Thyroid gland (tissue), 4 donors: ENCODE measurements around the gene RERG. TPM values are rescaled to one million over a fixed set of nuclear protein-coding genes. Genes with fewer than 3 reads are reported as not detected.
A peak's percentile ranks its signal among the peaks of the same experiment; 100 is the strongest.

Source experiments
- DNase-seq, 2 donors: peaks; one replicate each; pipeline ENCODE4 v3.0.0-alpha.2; 2019
- H3K27ac ChIP-seq, 3 donors: fragments of 200-600 bp; sonication (generic); 1 replicate in 2 of 3; 2 replicates in 1 of 3; pipeline ENCODE4 v1.5.1; 2016 to 2019; ENCODE audit warnings: mild to moderate bottlenecking in 1 of 3, moderate library complexity in 1 of 3
- H3K27me3 ChIP-seq: fragments of 200-600 bp; sonication (generic); one replicate; pipeline ENCODE4 v1.5.1; 2019
- H3K36me3 ChIP-seq, 2 donors: fragments of 200-600 bp; sonication (generic); one replicate each; pipeline ENCODE4 v1.5.1; 2016 to 2019
- H3K4me1 ChIP-seq, 2 donors: fragments of 200-600 bp; sonication (generic); one replicate each; pipeline ENCODE4 v1.5.1; 2017 to 2019
- H3K4me3 ChIP-seq, 3 donors: fragments of 200-600 bp; sonication (generic); replicated peaks in 1 of 3; 1 replicate in 2 of 3; 2 replicates in 1 of 3; pipeline ENCODE4 v1.5.1; 2016; ENCODE audit warnings: mild to moderate bottlenecking in 1 of 3
- H3K9me3 ChIP-seq: fragments of 200-600 bp; sonication (generic); one replicate; pipeline ENCODE4 v1.5.1; 2017
- POLR2A ChIP-seq, 2 donors: fragments of 450-650 bp; IDR thresholded peaks; one replicate each; pipeline ENCODE4 v1.6.1; 2017; ENCODE audit warnings: antibody characterized with exemption in 2 of 2, mild to moderate bottlenecking in 2 of 2, moderate library complexity in 1 of 2
- WGBS, 2 donors: methylation state at CpG; one replicate each; pipeline ENCODE4 v1.1.5; 2017; 5-methylcytosine and 5-hydroxymethylcytosine counted together
- intact Hi-C: fragments of 100-400 bp; cut with DNase I; formaldehyde crosslinking; loops from one replicate; pipeline ENCODE4 v1.15.1; 2023
- total RNA-seq, 4 donors: library from RNA; depleted of rRNA; stranded (reverse); fragments of >200 nt; gene quantifications; one replicate each; pipeline ENCODE4 v1.2.3, GENCODE V29; 2016
- TF ChIP-seq, protein P1 (sequence below), 6 experiments: fragments of 200-600 bp in 3 of 6; fragments of 450-650 bp in 3 of 6; sonication (generic) in 3 of 6; IDR thresholded peaks; one replicate each; pipeline ENCODE4 v1.5.1; 2016 to 2019; ENCODE audit warnings: antibody characterized with exemption in 6 of 6, mild to moderate bottlenecking in 2 of 6, inconsistent platforms in 1 of 6, moderate library complexity in 1 of 6

RERG gene
- total RNA-seq, 4 donors from 2014 or later: 2.7 to 13.2 (median 4.9) TPM

DNA sequence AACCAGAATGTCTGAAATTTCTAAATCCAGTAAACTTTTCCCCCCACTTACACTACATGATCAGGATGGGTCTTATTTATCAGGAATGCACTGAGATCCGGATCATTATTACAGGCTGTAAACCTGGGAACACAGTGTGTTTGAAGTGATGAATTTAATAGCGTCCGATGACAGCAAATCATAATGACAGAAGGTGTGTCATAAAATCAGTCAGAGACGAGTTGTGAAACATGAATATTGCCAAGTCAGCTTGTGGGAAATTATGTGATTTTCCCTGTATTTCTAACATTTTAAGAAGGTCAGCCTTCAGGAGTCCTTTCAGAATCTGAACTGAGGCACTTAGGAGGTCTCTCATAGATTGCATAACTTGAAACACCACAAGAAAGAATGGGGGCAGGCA is 36.7 kb downstream of the RERG start:
- H3K9me3 ChIP-seq: no peaks in the 10 kb centered on the region
- no peak overlapping the region for H3K27ac ChIP-seq
- DNase-seq: no peak
- intact Hi-C loops: no loop called here
- no peaks in the 10 kb centered on the region for H3K27me3 ChIP-seq
- WGBS, 2 donors: 83 to 88% methylated on average over 4 of the region's 4 CpGs
- TF ChIP-seq POLR2A (IDR thresholded peaks at IDR 0.05): no peak
- TF ChIP-seq, protein P1, sequence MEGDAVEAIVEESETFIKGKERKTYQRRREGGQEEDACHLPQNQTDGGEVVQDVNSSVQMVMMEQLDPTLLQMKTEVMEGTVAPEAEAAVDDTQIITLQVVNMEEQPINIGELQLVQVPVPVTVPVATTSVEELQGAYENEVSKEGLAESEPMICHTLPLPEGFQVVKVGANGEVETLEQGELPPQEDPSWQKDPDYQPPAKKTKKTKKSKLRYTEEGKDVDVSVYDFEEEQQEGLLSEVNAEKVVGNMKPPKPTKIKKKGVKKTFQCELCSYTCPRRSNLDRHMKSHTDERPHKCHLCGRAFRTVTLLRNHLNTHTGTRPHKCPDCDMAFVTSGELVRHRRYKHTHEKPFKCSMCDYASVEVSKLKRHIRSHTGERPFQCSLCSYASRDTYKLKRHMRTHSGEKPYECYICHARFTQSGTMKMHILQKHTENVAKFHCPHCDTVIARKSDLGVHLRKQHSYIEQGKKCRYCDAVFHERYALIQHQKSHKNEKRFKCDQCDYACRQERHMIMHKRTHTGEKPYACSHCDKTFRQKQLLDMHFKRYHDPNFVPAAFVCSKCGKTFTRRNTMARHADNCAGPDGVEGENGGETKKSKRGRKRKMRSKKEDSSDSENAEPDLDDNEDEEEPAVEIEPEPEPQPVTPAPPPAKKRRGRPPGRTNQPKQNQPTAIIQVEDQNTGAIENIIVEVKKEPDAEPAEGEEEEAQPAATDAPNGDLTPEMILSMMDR (IDR thresholded peaks at IDR 0.05): no peak
- H3K4me3 ChIP-seq: no peak overlapping the region
- H3K4me1 ChIP-seq: peaks cover 0 to 8% of the 10 kb centered on the region in 2 donors
- no peaks in the 10 kb centered on the region for H3K36me3 ChIP-seq

DNA sequence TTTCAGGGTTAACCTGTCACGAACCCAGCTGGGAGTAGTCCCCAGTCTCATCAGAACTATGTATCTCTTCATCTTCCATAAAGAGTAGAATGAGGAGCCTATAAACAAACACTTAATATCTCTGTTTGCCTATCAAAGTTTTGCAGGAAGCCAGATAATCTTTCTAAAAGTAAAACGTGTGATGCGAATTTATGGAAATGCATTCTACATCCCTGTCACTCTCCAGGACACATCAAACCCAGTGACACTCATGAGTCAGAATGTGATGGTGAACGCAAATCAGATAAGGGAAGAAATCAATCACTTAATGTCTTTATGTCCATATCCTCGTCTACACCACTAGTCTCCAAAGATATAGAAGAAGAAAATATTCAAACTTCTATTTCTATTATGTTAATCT is 37.4 kb downstream of the RERG start:
- Histone ChIP-seq H3K4me1 (peaks cover 0 to 8% of the 10 kb centered on the region in 2 donors), H3K27ac (no peak overlapping the region), H3K4me3 (no peak overlapping the region), H3K27me3 (no peaks in the 10 kb centered on the region), H3K9me3 (no peaks in the 10 kb centered on the region), H3K36me3 (no peaks in the 10 kb centered on the region)
- 81 to 85% methylated on average over 5 of the region's 5 CpGs for WGBS, 2 donors
- DNase-seq: no peak
- intact Hi-C loops: no loop called here
- TF ChIP-seq POLR2A (IDR thresholded peaks at IDR 0.05): no peak
- TF ChIP-seq, protein P1 (IDR thresholded peaks at IDR 0.05): no peak

DNA sequence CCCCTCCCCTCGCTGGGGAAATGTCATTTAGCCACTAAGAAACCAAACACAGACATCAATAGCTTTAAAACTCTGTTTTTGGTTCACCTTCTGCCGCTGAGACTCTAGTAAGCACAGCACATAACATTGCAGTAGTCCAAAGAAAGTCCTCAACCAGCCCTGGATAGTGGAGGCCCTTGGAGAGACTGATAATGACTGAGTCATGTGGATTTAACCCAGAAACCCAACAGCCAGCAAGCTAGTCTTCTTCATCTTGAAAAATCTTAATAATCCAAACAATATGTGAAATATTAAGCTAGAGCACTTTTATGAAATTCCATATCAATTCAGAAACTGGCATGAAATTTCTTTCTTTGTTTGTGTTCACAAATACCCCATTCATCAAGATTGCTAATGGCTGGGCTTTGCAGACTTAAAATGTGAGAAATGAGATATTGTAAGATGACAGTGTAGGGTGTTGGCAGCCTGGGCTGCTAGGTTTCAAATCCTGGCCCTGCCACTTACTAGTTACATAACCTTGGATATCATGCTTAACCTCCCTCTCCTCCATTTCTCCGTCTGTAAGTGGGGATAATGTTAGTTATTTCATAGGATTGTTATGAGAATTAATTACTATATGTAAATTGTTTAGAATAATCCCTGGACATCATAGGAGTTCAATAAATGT is 40.1 kb downstream of the RERG start:
- no peak for TF ChIP-seq POLR2A (IDR thresholded peaks at IDR 0.05)
- TF ChIP-seq, protein P1 (IDR thresholded peaks at IDR 0.05): no peak

DNA sequence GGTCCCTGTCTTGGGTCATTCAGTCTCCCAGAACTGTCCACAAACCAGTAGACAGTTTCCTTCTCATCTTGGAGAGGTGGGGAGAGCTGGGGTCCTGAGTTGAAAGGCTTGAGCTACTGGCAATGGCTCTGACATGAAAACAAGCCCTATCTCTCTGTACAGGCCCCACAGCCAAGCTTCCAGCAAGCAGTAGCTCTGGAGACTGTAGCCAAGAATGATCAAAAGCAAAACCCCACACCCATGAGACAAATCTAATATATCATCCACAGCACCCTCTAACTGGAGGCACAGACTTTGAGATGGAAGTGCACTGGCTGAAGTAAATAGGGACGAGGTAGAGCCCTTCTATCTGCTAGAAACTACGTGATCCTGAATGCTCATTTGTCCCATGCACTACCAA is 40.9 kb downstream of the RERG start:
- WGBS, 2 donors: 65 to 88% methylated on average over 2 of the region's 2 CpGs
- DNase-seq: no peak
- H3K4me1 ChIP-seq: peaks cover 0 to 3% of the 10 kb centered on the region in 2 donors
- H3K36me3 ChIP-seq: no peaks in the 10 kb centered on the region
- H3K9me3 ChIP-seq: no peaks in the 10 kb centered on the region
- TF ChIP-seq, protein P1 (IDR thresholded peaks at IDR 0.05): no peak
- TF ChIP-seq POLR2A (IDR thresholded peaks at IDR 0.05): no peak
- H3K27ac ChIP-seq: peak overlapping the region in 1 of 3 donors; percentile 17
- no peak overlapping the region for H3K4me3 ChIP-seq
- intact Hi-C loops: no loop called here
- H3K27me3 ChIP-seq: no peaks in the 10 kb centered on the region

More for the DNA sequence above, 40.1 kb downstream of the RERG start:
- intact Hi-C loops: no loop called here
- no peaks in the 10 kb centered on the region for H3K9me3 ChIP-seq
- H3K4me3 ChIP-seq: no peak overlapping the region
- H3K27ac ChIP-seq: peak overlapping the region in 1 of 3 donors; percentile 17
- DNase-seq: no peak
- no peaks in the 10 kb centered on the region for H3K36me3 ChIP-seq
- H3K27me3 ChIP-seq: no peaks in the 10 kb centered on the region
- WGBS, 2 donors: 52 to 69% methylated on average over 3 of the region's 3 CpGs
- peaks cover 0 to 3% of the 10 kb centered on the region in 2 donors for H3K4me1 ChIP-seq

DNA sequence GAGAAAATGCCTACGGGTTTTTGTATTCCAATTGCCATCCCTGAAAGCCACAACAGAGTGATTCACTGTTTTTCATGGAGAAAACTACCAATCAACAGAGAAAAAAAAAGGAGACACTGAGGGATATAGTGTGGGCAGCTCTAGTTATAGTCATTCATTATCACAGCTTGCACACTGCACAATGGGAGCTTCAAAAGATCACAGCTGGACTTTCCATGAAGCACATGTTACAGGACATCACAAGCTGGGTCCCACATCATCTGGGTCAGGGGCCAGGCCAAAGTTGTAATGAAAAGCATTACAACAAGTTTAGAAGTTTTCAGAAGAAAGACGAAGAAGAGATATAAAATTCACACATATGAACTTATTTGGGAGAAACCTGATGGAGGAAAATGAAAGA is 41.5 kb downstream of the RERG start:
- Histone ChIP-seq H3K27me3 (no peaks in the 10 kb centered on the region), H3K4me1 (peaks cover 0 to 3% of the 10 kb centered on the region in 2 donors), H3K9me3 (no peaks in the 10 kb centered on the region), H3K27ac (no peak overlapping the region), H3K36me3 (no peaks in the 10 kb centered on the region), H3K4me3 (no peak overlapping the region)
- intact Hi-C loops: no loop called here
- no peak for DNase-seq
- TF ChIP-seq, protein P1 (IDR thresholded peaks at IDR 0.05): no peak
- no peak for TF ChIP-seq POLR2A (IDR thresholded peaks at IDR 0.05)
- WGBS, 2 donors: 79 to 91% methylated on average over 2 of the region's 2 CpGs
